ACHN (cell line): ENCODE data around the gene R3HDM4.
"Not testable (repeated sequence)": the region's sequence is repeated elsewhere in the genome, so short reads cannot be mapped to it uniquely, and the experiment has no call there.

ENCODE experiments used
- DNase-seq: peaks from one replicate; pipeline ENCODE4 v3.0.0-alpha.2; 2015
- in situ Hi-C: cut with HindIII; loops from 2 replicates; pipeline ENCODE4 v1.10.0; 2017; ENCODE audit warnings: low sequenced_read_pairs, low pct_ligation_motif_present, low pct_unique_long_range_greater_than_20kb

Gene R3HDM4

DNA sequence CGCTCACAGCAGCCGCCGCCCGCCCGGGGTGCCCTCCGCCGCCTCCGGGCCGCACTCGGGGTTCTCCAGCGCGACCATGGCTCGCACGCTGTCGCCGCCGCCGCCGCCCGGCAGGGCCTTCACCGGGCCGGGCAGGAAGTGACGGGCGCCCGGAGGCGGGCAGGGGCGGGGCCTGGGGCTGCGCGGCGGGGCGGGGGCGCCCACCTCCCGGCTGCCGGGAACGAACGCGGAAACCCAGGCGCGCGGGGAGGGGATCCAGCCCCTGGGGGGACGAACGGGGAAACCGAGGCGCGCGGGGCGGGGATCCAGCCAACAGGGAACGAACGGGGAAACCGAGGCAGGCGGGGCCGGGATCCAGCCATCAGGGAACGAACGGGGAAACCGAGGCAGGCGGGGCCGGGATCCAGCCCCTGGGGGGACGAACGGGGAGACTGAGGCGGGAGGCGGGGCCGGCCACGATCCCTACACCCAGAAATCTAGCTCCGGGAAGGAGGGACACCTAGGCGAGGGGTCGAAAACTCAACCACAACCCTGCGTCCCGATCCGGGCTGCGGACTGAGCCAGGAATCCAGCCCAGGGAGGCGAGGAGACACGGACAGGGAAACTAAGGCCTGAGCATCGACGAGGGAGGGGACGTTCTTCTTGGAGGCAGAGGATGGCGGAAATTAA, at the start of gene R3HDM4:
Gene R3HDM4, minus strand, starts transcription at position 140 of the 669 bp plus-strand sequence. Its CDS starts 62 bp downstream, at position 78.
- peak; percentile 65 for DNase-seq
- in situ Hi-C loops, result no loop called here

DNA sequence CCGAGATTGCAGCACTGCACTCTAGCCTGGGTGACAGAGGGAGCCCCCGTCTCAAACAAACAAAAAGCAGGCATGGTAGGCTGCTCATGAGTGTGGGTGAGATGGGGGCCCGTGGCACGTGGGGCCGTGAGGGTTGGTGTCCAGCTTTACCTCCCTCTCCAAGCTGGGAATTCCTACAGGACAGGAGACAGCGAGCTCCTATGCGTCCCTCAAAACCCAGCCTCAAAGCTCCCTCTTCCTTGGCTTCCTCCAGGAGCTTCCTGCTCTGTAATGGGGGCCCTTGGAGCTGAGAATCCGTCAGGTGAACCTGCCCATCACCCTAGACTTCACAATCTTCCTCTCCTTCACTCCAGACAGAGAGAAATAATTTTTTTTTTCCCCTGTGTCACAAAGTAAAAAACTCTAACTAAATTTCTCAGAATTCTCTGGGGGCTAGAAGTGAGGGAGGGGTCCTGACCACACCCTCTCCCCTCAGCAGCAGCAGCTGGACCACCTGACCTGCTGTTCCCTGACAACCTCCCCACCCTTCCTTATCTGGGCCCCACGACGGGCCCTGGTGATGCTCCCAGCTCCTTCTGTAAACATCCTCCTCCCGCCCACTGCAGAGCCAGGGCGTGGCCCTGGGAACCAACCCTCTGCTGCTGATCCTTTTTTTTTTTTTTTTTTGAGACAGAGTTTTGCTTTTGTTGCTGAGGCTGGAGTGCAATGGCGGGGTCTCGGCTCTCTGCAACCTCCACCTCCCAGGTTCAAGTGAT, 49.0 kb upstream of the R3HDM4 start:
- DNase-seq, result no peak
- in situ Hi-C loops, result no loop called here

DNA sequence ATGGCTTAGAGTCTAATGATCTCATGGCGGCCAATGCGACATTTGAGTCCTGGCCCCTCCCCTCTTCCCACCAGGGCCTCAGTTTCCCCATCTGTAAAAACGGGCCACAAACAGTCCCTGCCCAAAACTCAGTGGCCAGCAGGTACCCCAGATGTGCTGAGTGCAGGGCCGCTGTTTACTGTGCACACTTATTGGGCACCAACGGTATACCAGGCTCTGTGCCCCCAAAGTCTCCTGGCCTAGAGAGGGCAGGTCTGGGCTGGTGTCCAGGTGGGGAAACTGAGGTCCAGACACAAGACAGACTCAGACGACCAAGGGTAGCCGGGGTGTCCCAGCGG, 47.6 kb upstream of the R3HDM4 start:
- DNase-seq, result no peak
- in situ Hi-C loops, result no loop called here

DNA sequence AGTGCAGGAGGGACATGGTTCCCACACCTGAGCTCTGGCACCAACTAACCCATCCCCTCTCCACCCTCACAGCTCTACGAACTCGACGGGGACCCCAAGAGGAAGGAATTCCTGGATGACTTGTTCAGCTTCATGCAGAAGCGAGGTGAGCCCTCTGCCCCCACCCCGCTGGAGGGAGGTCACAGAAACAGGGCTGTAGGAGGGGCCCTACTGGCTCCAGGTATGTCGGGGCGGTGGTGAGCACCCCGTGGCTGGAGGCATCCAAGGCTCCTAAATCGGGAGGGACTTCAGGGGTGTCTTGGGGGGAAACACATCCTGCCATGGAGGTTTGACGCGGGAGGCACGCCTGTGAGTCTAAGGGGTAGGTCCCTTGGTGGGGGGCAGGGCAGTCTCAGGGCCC, 47.0 kb upstream of the R3HDM4 start:
- no peak for DNase-seq
- in situ Hi-C loops, result no loop called here

DNA sequence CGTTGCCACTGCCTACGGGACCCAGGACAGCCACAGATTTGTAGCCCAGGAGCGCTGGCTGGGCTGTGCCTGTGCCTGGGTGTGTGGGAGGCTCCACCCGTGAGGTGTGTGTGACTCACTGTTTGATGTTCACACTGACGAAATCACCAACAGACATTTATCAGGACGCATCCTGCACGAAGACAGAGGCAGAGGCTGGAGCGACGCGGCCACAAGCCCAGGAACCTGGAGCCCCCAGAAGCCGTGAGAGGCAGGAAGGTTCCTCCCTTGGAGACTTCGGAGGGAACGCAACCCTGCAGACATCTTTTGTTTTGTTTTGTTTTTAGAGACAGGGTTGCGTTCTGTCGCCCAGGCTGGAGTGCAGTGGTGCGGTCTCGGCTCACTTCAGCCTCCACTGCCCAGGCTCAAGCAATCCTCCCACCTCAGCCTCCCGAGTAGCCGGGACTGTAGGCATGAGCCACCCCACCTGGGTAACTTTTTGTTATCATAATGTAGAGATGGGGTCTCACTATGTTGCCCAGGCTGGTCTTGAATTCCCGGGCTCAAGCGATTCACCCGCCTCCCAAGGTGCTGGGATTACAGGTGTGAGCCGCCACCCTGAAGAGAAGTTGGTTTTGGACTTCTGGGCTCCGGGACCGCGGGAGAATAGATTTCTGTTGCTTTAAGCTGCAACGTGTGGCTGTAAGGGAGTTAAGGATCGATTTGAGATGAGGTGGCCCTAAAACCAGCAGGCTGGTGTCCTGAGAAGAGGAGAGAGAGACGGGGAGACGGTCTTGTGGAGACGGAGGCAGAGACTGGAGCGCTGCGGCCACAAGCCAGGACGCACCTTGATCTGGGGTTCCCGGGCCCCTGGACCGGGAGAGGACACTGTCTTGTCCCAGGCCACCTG, 46.2 kb upstream of the R3HDM4 start:
- no peak for DNase-seq
- in situ Hi-C loops, result no loop called here

DNA sequence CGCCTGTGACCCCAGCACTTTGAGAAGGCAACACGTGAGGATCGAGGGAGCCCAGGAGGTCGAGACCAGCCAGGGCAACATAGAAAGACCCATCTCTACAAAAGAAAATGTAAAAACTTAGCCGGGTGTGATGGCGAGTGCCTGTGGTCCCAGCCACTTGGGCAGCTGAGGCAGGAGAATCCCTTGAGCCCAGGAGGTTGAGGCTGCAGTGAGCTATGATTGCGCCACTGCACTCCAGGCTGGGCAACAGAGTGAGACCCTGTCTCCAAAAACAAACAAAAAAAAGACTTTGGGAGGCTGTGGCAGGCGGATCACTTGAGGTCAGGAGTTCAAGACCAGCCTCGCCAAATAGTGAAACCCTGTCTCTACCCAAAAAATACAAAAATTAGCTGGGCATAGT, 44.6 kb upstream of the R3HDM4 start:
- in situ Hi-C loops, DNase-seq: not testable (repeated sequence)

DNA sequence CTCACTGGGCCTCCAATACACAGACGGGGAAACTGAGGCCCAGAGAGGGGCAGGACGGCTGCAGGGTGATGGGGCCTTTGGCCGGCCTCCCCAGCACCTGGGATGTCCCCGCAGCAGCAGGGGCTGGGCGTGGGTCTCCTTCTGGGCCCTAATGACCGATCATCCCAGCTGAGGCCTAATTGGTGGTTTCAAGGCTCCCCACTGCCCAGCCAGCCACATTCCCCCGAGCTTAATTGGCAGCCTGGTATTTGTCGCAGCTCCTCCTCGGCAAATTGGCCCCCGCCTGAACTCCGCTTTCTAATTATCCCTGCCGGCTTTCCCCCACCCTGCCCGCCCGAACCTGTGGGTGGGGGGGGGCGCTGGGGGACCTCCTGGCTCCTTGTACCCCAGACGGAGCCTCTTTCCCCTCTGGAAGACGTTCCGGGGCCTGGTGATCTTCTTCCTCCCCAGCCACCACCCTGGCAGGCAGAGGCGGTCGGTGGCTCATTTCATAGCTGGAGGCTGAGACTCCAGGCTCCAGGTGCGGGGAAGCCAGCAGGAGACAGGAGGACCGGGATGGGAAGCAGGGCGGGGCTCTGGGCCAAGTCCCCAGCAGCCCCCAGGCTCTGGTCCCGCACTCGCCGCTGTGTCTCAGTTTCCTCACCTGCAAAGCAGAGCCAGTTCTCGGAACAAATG, 43.9 kb upstream of the R3HDM4 start:
- no peak for DNase-seq
- in situ Hi-C loops, result no loop called here

DNA sequence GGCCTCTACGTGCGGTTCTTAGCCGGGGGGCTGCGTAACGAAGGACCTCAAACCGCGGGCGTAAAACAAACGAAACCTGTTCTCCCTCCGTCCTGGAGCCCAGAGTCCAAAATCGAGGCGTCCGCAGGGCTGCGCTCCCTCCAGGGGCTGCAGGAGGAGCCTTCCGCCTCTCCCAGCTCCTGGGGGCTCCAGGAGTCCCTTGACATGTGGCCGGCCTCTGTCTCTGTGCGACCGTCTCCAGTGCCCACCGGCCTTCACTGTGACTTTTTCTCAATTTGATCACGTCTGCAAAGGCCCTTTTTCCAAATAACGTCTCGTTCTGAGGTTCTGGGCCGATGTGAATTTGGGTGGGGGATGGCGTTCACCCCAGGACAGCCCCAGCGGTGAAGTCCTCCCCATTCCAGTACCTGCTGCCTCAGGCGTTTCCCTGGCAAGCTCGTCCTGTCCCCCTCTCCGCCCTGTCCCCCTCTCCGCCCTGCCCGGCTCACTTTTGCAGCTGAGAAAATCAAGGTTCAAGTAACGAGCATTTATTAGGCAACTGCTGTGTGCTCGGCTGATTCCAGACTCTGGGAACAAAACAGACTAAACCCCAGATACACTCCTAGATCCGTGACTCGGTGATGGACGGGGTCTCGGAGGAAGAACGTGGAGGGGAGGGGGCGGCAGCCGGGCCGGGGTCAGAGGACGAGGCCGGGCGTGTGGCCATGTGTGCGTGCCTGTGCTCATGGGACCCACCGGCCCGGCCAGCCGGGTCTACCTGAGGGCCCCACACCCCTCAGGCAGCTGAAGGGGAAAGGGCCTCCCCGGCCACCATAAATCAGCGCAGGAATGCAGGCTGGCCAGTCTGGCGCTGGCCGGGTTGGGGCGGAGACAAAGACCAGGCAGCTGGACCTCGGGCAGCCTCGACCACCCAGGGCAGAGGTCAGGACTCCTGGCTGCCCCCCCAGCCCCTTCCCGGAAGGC, 43.1 kb upstream of the R3HDM4 start:
- no peak for DNase-seq

DNA sequence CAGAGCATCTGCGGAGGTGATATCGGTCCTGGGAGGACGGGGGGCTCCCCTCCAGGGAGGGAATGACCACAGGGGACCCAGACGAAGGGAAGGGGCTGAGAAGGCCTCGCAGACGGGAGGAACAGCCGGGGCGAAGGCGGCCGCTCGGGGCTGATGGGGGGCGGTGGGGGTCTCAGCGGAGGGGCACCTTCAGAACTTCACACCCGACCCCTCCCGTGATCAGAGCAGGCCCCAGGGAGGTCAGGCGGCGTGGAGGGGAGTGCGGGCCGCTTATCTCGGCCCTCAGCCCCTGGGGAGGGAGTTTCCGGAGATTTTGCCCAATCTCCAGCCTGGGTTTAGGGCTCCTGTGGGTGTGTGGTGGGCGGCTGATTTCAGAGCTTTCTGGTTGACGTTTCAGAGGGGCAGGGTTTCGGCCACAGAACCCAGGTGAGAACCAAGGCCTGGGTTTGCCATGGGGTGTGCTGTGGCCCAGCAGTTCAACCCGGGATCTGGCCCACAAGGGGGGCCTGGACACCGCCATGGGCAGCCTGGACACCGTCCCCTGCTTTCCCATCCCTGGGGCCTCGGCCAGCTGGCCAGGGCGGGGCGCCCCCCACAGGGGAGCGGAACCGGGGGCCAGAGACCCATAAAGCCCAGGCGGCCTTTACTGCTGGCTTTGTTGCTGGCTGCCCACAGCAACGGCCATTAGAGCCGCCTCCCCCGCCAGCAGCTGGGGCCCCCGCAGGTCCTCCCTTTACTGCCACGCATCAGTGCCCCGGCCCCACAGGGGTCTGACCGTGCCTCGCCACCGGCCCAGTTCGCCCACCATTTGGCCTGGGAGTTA, 41.9 kb upstream of the R3HDM4 start:
- in situ Hi-C loops, result no loop called here

More for the DNA sequence above, 43.1 kb upstream of the R3HDM4 start:
- in situ Hi-C loops, result no loop called here

DNA sequence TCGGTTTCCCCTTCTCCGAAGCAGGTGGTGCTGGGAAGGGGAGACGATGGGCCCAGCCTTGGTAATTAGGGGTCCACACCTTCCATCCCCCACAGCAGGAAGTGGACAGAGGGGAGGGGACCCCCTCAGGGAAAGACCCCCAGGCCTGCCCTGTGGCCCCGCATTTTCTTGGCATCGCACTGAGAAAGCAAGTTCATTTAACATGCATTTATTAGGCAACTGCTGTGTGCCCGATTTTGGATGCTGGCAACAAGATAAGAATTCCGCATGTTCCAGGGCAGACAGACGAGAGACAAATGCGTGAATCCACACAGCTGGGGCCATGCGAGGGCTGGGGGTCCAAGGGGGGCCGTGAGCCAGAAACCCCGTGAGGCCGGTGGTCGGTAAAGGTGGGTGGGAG, 41.3 kb upstream of the R3HDM4 start:
- in situ Hi-C loops, result no loop called here
- no peak for DNase-seq

More for the DNA sequence above, 41.9 kb upstream of the R3HDM4 start:
- no peak for DNase-seq

DNA sequence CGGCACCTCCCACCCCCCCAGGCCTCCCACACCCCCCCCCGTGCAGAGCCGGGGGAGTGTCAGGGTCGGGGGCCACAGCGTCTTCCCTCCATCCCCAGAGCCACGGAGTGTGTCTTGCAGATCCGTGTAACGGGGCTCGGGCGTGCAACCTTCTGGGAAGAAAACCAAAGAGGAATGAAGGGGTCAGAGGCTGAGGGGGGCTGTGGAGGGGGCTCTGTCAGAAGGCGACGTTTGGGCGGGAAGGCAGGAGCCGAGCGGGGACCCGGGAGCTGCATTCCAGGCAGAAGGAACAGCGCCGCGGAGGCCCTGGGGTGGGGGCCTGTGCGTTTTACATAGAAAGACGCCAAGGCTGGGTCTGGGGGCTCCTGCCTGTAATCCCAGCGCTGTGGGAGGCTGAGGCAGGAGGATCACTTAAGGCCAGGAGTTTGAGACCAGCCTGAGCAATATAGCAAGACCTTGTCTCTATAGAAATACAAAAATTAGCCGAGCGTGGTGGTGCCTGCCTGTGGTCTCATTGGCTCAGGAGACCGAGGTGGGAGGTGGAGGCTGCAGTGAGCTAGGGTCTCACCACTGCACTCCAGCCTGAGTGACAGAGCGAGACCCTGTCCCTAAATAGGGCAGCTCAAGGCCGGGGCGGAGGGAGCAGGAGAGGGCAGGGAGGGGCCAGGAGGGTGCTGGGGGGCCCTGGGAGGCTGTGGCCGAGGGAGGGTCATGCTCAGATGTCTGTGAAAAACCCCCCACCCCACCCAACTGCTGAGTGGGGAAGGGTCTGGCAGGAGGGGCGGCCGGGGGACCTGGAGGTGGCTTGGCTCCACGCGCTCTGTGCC, 40.6 kb upstream of the R3HDM4 start:
- in situ Hi-C loops, result no loop called here
- DNase-seq, result no peak

DNA sequence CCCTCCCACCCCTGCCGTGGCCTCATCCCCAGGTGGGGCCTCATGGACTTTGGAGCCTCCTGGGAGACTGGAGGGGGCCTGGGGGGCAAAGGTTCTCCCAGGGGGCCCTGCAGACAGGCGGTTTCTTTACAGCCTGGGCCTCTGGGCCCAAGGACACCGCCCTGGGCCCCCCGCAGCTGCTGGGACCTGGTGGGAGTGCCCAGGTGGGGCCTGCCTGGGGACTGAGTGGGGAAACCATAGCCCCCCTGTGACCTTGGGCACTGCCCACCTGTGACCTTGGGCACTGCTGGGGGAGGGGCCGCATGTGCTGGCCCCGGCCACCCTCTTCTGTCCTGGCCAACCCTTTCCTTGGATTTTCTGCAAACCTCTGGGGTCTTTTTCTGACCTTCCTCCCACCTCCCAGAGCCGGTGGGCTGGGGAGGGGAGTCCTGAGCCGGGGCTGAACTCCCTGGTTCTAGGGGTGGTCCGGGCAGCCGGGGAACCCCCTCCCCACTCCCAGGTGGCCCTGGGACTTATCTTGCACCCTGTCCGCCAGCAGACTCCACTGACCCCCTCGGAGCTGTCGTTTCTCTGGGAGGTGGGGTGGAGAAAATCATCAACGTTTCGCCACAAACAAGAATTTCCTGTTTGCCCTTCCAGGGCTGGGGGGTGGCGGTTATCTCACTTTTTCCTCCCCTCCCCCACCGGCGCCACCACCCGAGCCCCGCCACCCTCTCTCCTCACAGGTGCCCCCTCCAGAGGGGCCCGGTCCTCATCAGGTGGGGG, 39.8 kb upstream of the R3HDM4 start:
- DNase-seq, result no peak
- in situ Hi-C loops, result no loop called here

DNA sequence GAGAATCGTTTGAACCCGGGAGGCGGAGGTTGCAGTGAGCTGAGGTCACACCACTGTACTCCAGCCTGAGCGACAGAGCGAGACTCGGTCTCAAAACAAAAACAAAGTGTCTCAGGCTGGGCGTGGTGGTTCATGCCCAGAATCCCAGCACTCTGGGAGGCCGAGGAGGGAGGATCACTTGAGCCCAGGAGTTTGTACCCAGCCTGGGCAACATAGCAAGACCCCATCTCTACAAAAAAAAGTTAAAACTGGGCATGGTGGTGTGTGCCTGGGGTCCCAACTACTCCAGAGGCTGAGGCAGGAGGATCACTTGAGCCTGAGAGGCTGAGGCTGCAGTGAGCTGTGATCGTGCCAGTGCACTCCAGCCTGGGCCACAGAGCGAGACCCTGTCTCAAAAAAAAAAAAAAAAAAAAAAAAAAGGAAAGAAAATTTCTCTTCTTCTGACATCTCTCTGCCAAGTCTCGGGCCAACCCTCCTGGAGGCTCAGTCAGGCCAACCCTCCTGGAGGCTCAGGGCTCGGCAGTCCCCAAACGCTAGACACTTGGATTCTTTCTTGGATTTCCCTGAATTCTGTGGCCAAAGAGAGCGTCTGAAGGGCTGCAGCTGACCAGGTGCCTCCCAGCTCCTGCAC, 39.1 kb upstream of the R3HDM4 start:
- DNase-seq, result no peak
- in situ Hi-C loops, result no loop called here

DNA sequence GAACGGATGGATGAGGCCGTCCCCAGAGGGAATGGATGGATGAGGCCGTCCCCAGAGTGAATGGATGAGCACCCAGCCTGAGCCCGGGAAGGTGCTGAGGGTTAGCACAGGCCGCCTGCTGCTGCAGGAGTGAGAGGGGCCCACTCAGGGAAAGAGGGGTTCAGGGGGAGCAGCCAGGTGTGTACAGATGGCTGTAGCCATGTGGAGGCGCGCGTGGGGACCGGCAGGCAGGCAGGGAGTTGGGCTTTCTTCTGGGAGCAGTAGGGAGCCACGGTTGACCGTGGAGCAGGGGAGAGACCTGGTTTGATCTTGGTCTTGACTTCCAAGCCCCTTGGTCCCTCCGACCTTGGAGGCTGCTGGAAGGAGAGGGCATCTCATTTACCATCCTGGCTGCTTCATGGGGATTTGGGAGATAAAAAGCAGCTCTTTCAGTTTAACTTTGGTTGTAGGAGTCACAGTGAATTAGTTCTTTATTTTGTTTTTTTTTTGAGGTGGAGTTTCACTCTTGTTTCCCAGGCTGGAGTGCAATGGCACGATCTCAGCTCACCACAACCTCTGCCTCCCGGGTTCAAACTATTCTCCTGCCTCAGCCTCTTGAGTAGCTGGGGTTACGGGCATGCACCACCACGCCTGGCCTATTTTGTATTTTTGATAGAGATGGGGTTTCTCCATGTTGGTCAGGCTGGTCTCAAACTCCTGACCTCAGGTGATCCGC, 37.5 kb upstream of the R3HDM4 start:
- DNase-seq, result no peak
- in situ Hi-C loops, result no loop called here
